CMK (cell line): ENCODE measurements around the gene POU5F1.

Source experiments
- DNase-seq: peaks from one replicate; pipeline ENCODE4 v3.0.0-alpha.2; 2010; ENCODE audit warnings: low read depth

POU5F1 gene

GRCh38 chr6:31114970-31115849, 55.3 kb downstream of the POU5F1 start:
- DNase-seq, result no peak

- DNase-seq, result no peak
These were observed 56.0 kb downstream of the POU5F1 start, which contains the start of gene PSORS1C1 for GRCh38 chr6:31114541-31114878. Gene PSORS1C1 (plus strand): TSS chr6:31114800. CDS start chr6:31129633, 14,833 bp downstream.
